IPS-NIHi7 (cell line): ENCODE results near the gene DRD3.

Source experiments
- DNase-seq: peaks from one replicate; pipeline ENCODE4 v3.0.0; 2012; ENCODE audit warnings: mixed read lengths; ENCODE audit errors: extremely low spot score

Gene DRD3

GRCh38 chr3:114120211-114120610 lies 58.6 kb downstream of the DRD3 start:
- DNase-seq, result no peak

GRCh38 chr3:114119776-114120175 lies 59.1 kb downstream of the DRD3 start:
- DNase-seq, result no peak

GRCh38 chr3:114115143-114115542 lies 63.7 kb downstream of the DRD3 start:
- no peak for DNase-seq

GRCh38 chr3:114114719-114115118 lies 64.1 kb downstream of the DRD3 start:
- DNase-seq, result no peak

- DNase-seq, result no peak
Observed at GRCh38 chr3:114112696-114113095, 66.2 kb downstream of the DRD3 start.

GRCh38 chr3:114111060-114111770 lies 67.6 kb downstream of the DRD3 start:
- no peak for DNase-seq

GRCh38 chr3:114110439-114110838 lies 68.4 kb downstream of the DRD3 start:
- no peak for DNase-seq

GRCh38 chr3:114108137-114108536 lies 70.7 kb downstream of the DRD3 start:
- DNase-seq, result no peak

- no peak for DNase-seq
Observed at GRCh38 chr3:114104414-114104813, 74.4 kb downstream of the DRD3 start.

- no peak for DNase-seq
Observed at GRCh38 chr3:114103858-114104257, 75.0 kb downstream of the DRD3 start.

GRCh38 chr3:114103181-114103580 lies 75.7 kb downstream of the DRD3 start:
- DNase-seq, result no peak

- no peak for DNase-seq
Observed at GRCh38 chr3:114101101-114101500, 77.8 kb downstream of the DRD3 start.

- no peak for DNase-seq
Observed at GRCh38 chr3:114095796-114096195, 83.1 kb downstream of the DRD3 start.

GRCh38 chr3:114093596-114093995 lies 85.3 kb downstream of the DRD3 start:
- no peak for DNase-seq

GRCh38 chr3:114093016-114093380 lies 85.9 kb downstream of the DRD3 start:
- no peak for DNase-seq

GRCh38 chr3:114092151-114093015 lies 86.5 kb downstream of the DRD3 start:
- no peak for DNase-seq

- DNase-seq, result no peak
Observed at GRCh38 chr3:114089675-114090074, 89.2 kb downstream of the DRD3 start.

GRCh38 chr3:114086356-114086755 lies 92.5 kb downstream of the DRD3 start:
- DNase-seq, result no peak

GRCh38 chr3:114083112-114083511 lies 95.7 kb downstream of the DRD3 start:
- no peak for DNase-seq

- no peak for DNase-seq
Observed at GRCh38 chr3:114081037-114081436, 97.8 kb downstream of the DRD3 start.

GRCh38 chr3:114080201-114080600 lies 98.7 kb downstream of the DRD3 start:
- no peak for DNase-seq

GRCh38 chr3:114079761-114080160 lies 99.1 kb downstream of the DRD3 start:
- no peak for DNase-seq

GRCh38 chr3:114078126-114078525 lies 100.7 kb downstream of the DRD3 start:
- no peak for DNase-seq
